HCT116 (cell line): ENCODE data around the gene SYNJ2. TPM values are rescaled to one million over a fixed set of nuclear protein-coding genes. Genes with fewer than 3 reads are reported as not detected.

ENCODE experiments used
- ATAC-seq: fragments of 200-7000 bp; cut with Tn5 transposase; 2 replicates; pipeline ENCODE4 v1.9.1; 2020; ENCODE audit warnings: mild to moderate bottlenecking, moderate library complexity
- BruUV-seq: library from RNA; stranded (reverse); fragments of 400-500 nt; replicated peaks from 2 replicates; lab custom pipeline; 2021; lab: Mats Ljungman, UMichigan
- CTCF ChIA-PET: fragments of 300-600 bp; sonication (Branson Sonifier 250); formaldehyde crosslinking; loops from one replicate; lab custom pipeline; 2021; ENCODE audit warnings: antibody characterized with exemption; lab: Charles Lee
- POLR2A ChIA-PET: fragments of 300-600, 350-600 bp; sonication (Branson Sonifier 250); formaldehyde crosslinking; loops from one replicate; lab custom pipeline; 2021; ENCODE audit warnings: antibody characterized with exemption; lab: Charles Lee
- RAD21 ChIA-PET, 2 experiments: fragments of 300-600 bp; sonication (Branson Sonifier 250); formaldehyde crosslinking; loops; one replicate each; lab custom pipeline; 2023; ENCODE audit warnings: low total read pairs in 2 of 2; ENCODE audit not compliant: uncharacterized antibody in 2 of 2, unreplicated experiment in 2 of 2, low non-redundant PET in 1 of 2; lab: Charles Lee
- DNase-seq: peaks from one replicate; pipeline ENCODE4 v3.0.0-alpha.2; 2010; ENCODE audit warnings: low read depth, low spot score
- H2AFZ ChIP-seq: fragments of 200-600 bp; shearing (Covaris generic), sonication (generic); 2 replicates; pipeline ENCODE4 v1.6.1; 2017; ENCODE audit warnings: low read depth, mixed run types, mixed read lengths, antibody characterized with exemption, low read length; ENCODE audit not compliant: poor library complexity, severe bottlenecking
- H3K27ac ChIP-seq: 2 replicates; pipeline ENCODE4 v1.5.1; 2012; ENCODE audit warnings: low read depth, low read length
- H3K27me3 ChIP-seq: fragments of 200-600 bp; sonication (generic); 2 replicates; pipeline ENCODE4 v1.6.1; 2016; ENCODE audit warnings: mixed run types, low read length, mixed read lengths; ENCODE audit not compliant: insufficient read depth
- H3K36me3 ChIP-seq, 2 experiments: fragments of 200-500 bp in 1 of 2; fragments of 200-600 bp in 1 of 2; sonication (Bioruptor generic) in 1 of 2; sonication (generic) in 1 of 2; 2 replicates each; pipeline versions ENCODE4 v1.5.1 to v1.6.1; 2014 to 2016; ENCODE audit warnings: low read length in 2 of 2, inconsistent platforms in 1 of 2, mixed read lengths in 1 of 2, mixed run types in 1 of 2; ENCODE audit not compliant: insufficient read depth in 2 of 2, control insufficient read depth in 1 of 2
- H3K4me1 ChIP-seq, 2 experiments: fragments of 200-600 bp in 1 of 2; sonication (generic) in 1 of 2; 2 replicates each; pipeline versions ENCODE4 v1.5.1 to v1.6.1; 2012 to 2017; ENCODE audit warnings: low read length in 2 of 2, inconsistent platforms in 1 of 2, mild to moderate bottlenecking in 1 of 2, mixed read lengths in 1 of 2, mixed run types in 1 of 2, moderate library complexity in 1 of 2; ENCODE audit not compliant: insufficient read depth in 2 of 2, control insufficient read depth in 1 of 2
- H3K4me2 ChIP-seq: fragments of 200-600 bp; sonication (generic); 2 replicates; pipeline ENCODE4 v1.6.1; 2017; ENCODE audit warnings: mixed run types, low read length, mixed read lengths
- H3K4me3 ChIP-seq, 2 experiments: fragments of 200-600 bp in 1 of 2; sonication (generic) in 1 of 2; replicated peaks in 1 of 2; 2 replicates each; pipeline ENCODE4 v1.5.1; 2011 to 2016; ENCODE audit warnings: low read length in 2 of 2, control low read depth in 1 of 2, low read depth in 1 of 2, mild to moderate bottlenecking in 1 of 2, mixed read lengths in 1 of 2, mixed run types in 1 of 2
- H3K79me2 ChIP-seq: fragments of 200-600 bp; sonication (generic); 2 replicates; pipeline ENCODE4 v1.6.1; 2017; ENCODE audit warnings: mild to moderate bottlenecking, mixed run types, low read length, moderate library complexity, mixed read lengths; ENCODE audit not compliant: insufficient read depth
- H3K9ac ChIP-seq: fragments of 200-600 bp; sonication (generic); 2 replicates; pipeline ENCODE4 v1.6.1; 2016; ENCODE audit warnings: low read length, mixed read lengths
- H3K9me2 ChIP-seq: fragments of 200-600 bp; sonication (generic), shearing (Covaris generic); 2 replicates; pipeline ENCODE4 v1.6.1; 2017; ENCODE audit warnings: mixed run types, mild to moderate bottlenecking, moderate library complexity; ENCODE audit not compliant: insufficient read depth
- H3K9me3 ChIP-seq, 2 experiments: fragments of 200-500 bp in 1 of 2; fragments of 200-600 bp in 1 of 2; sonication (Bioruptor generic) in 1 of 2; sonication (generic) in 1 of 2; 2 replicates each; pipeline ENCODE4 v1.6.1; 2014 to 2017; ENCODE audit warnings: low read length in 2 of 2, mixed read lengths in 2 of 2, inconsistent platforms in 1 of 2, low read depth in 1 of 2, mild to moderate bottlenecking in 1 of 2, mixed run types in 1 of 2, moderate library complexity in 1 of 2; ENCODE audit not compliant: control insufficient read depth in 1 of 2, insufficient read depth in 1 of 2
- H4K20me1 ChIP-seq: fragments of 200-600 bp; sonication (generic), shearing (Covaris generic); 2 replicates; pipeline ENCODE4 v1.6.1; 2017; ENCODE audit warnings: mixed run types, mild to moderate bottlenecking, moderate library complexity; ENCODE audit not compliant: insufficient read depth
- CBX3 ChIP-seq: IDR thresholded peaks from 2 replicates; pipeline ENCODE4 v1.6.1; 2012; ENCODE audit warnings: low read depth
- EZH2 ChIP-seq: fragments of 200-600 bp; sonication (generic); IDR thresholded peaks from 2 replicates; pipeline ENCODE4 v1.6.1; 2017; ENCODE audit warnings: antibody characterized with exemption, mixed run types
- FOSL1 ChIP-seq: IDR thresholded peaks from 2 replicates; pipeline ENCODE4 v1.6.1; 2012; ENCODE audit warnings: low read depth
- JUND ChIP-seq: IDR thresholded peaks from 2 replicates; pipeline ENCODE4 v1.6.1; 2012
- POLR2A ChIP-seq: IDR thresholded peaks from 2 replicates; pipeline ENCODE4 v1.7.0; 2011; ENCODE audit warnings: borderline replicate concordance; ENCODE audit not compliant: insufficient read depth, insufficient read length; ENCODE audit errors: extremely low read depth
- SIN3A ChIP-seq: IDR thresholded peaks from 2 replicates; pipeline ENCODE4 v1.6.1; 2012; ENCODE audit warnings: low read depth
- SP1 ChIP-seq: IDR thresholded peaks from 2 replicates; pipeline ENCODE4 v1.6.1; 2012; ENCODE audit warnings: low read depth
- SRF ChIP-seq: IDR thresholded peaks from 2 replicates; pipeline ENCODE4 v1.6.1; 2012; ENCODE audit warnings: low read depth
- intact Hi-C: fragments of 100-400 bp; cut with micrococcal nuclease; formaldehyde crosslinking; loops from 2 replicates; pipeline ENCODE4 v1.10.0; 2022
- total RNA-seq: library from RNA; stranded (reverse); gene quantifications from one replicate; pipeline ENCODE4 v1.2.1, GENCODE V29; 2021; ENCODE audit not compliant: unreplicated experiment
- TF ChIP-seq, protein P1 (sequence below): IDR thresholded peaks from 2 replicates; pipeline ENCODE4 v1.6.1; 2012
- TF ChIP-seq, protein P2 (sequence below): IDR thresholded peaks from 2 replicates; pipeline ENCODE4 v1.6.1; 2012; ENCODE audit warnings: low read depth
- TF ChIP-seq, protein P3 (sequence below), 3 experiments: fragments of 200-600 bp in 1 of 3; sonication (generic) in 1 of 3; IDR thresholded peaks in 2 of 3; conservative IDR thresholded peaks in 1 of 3; 2 replicates each; pipeline ENCODE4 v1.5.1; 2012 to 2017; ENCODE audit warnings: low read depth in 2 of 3, low read length in 2 of 3, antibody characterized with exemption in 1 of 3, borderline replicate concordance in 1 of 3, control low read depth in 1 of 3, mild to moderate bottlenecking in 1 of 3, mixed read lengths in 1 of 3, mixed run types in 1 of 3, moderate library complexity in 1 of 3; ENCODE audit not compliant: insufficient read depth in 1 of 3

The SYNJ2 gene
- total RNA-seq, 1 experiment from 2014 or later: 23.9 TPM

DNA sequence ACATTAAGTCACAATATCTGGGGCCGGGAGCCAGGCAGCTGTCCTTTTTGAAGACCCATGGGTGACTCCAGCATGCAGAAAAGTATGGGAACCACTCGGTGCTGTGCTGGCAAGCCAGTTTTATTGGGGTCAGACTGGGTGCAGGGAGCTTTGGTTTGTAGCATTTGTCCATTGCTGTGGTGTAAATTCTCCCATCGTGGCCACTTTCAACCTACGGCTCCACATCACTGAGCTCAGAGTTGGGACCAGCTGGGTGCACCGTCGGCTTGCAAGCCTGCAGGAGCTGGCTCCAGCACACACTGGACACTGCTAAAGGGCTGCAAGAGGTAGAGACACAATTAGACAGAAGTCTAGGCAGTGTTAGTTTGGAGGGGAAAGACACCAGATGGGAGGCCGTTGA, 66.9 kb downstream of the SYNJ2 start:
- Histone ChIP-seq H3K4me2 (no peak overlapping the region), H3K36me3 (no peaks in the 10 kb centered on the region), H3K27me3 (no peaks in the 10 kb centered on the region), H2AFZ (no peak overlapping the region), H4K20me1 (no peaks in the 10 kb centered on the region), H3K9me2 (no peaks in the 10 kb centered on the region), H3K9me3 (no peaks in the 10 kb centered on the region), H3K27ac (no peak overlapping the region), H3K79me2 (no peaks in the 10 kb centered on the region; the same call in 1 of the 2 replicates), H3K4me1 (peaks cover 34 to 44% of the 10 kb centered on the region in 2 experiments), H3K9ac (no peak overlapping the region), H3K4me3 (no peak overlapping the region)
- ChIA-PET POLR2A (no interaction called here), RAD21 (no interaction called here), CTCF (no interaction called here)
- DNase-seq (no peak), ATAC-seq (no peak)
- no TSS peak for BruUV-seq
- intact Hi-C loops: no loop called here
- no peak for TF ChIP-seq JUND
- TF ChIP-seq, protein P1, sequence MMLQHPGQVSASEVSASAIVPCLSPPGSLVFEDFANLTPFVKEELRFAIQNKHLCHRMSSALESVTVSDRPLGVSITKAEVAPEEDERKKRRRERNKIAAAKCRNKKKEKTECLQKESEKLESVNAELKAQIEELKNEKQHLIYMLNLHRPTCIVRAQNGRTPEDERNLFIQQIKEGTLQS: no peak
- TF ChIP-seq FOSL1: no peak
- TF ChIP-seq SRF: no peak
- no peak for TF ChIP-seq CBX3
- TF ChIP-seq POLR2A: no peak
- no peak for TF ChIP-seq SIN3A
- no peak for TF ChIP-seq EZH2
- TF ChIP-seq, protein P2, sequence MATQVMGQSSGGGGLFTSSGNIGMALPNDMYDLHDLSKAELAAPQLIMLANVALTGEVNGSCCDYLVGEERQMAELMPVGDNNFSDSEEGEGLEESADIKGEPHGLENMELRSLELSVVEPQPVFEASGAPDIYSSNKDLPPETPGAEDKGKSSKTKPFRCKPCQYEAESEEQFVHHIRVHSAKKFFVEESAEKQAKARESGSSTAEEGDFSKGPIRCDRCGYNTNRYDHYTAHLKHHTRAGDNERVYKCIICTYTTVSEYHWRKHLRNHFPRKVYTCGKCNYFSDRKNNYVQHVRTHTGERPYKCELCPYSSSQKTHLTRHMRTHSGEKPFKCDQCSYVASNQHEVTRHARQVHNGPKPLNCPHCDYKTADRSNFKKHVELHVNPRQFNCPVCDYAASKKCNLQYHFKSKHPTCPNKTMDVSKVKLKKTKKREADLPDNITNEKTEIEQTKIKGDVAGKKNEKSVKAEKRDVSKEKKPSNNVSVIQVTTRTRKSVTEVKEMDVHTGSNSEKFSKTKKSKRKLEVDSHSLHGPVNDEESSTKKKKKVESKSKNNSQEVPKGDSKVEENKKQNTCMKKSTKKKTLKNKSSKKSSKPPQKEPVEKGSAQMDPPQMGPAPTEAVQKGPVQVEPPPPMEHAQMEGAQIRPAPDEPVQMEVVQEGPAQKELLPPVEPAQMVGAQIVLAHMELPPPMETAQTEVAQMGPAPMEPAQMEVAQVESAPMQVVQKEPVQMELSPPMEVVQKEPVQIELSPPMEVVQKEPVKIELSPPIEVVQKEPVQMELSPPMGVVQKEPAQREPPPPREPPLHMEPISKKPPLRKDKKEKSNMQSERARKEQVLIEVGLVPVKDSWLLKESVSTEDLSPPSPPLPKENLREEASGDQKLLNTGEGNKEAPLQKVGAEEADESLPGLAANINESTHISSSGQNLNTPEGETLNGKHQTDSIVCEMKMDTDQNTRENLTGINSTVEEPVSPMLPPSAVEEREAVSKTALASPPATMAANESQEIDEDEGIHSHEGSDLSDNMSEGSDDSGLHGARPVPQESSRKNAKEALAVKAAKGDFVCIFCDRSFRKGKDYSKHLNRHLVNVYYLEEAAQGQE: no peak
- TF ChIP-seq, protein P3, sequence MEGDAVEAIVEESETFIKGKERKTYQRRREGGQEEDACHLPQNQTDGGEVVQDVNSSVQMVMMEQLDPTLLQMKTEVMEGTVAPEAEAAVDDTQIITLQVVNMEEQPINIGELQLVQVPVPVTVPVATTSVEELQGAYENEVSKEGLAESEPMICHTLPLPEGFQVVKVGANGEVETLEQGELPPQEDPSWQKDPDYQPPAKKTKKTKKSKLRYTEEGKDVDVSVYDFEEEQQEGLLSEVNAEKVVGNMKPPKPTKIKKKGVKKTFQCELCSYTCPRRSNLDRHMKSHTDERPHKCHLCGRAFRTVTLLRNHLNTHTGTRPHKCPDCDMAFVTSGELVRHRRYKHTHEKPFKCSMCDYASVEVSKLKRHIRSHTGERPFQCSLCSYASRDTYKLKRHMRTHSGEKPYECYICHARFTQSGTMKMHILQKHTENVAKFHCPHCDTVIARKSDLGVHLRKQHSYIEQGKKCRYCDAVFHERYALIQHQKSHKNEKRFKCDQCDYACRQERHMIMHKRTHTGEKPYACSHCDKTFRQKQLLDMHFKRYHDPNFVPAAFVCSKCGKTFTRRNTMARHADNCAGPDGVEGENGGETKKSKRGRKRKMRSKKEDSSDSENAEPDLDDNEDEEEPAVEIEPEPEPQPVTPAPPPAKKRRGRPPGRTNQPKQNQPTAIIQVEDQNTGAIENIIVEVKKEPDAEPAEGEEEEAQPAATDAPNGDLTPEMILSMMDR (IDR thresholded peaks at IDR 0.05 in 2 of 3, conservative IDR thresholded peaks at IDR 0.05 in 1 of 3; ENCODE audit: borderline replicate concordance in 1 of 3, insufficient read depth in 1 of 3, low read depth in 2 of 3, low read length in 2 of 3): no peak
- TF ChIP-seq SP1: no peak
